Measurements from ENCODE around the gene AKIRIN1. TPM values are rescaled to one million over a fixed set of nuclear protein-coding genes. Genes with fewer than 3 reads are reported as not detected.
"Not testable (repeated sequence)": the region's sequence is repeated elsewhere in the genome, so short reads cannot be mapped to it uniquely, and the experiment has no call there.

Gene AKIRIN1
- polyA plus RNA-seq, 4 donors: 87.6 to 112 (median 101) TPM

DNA sequence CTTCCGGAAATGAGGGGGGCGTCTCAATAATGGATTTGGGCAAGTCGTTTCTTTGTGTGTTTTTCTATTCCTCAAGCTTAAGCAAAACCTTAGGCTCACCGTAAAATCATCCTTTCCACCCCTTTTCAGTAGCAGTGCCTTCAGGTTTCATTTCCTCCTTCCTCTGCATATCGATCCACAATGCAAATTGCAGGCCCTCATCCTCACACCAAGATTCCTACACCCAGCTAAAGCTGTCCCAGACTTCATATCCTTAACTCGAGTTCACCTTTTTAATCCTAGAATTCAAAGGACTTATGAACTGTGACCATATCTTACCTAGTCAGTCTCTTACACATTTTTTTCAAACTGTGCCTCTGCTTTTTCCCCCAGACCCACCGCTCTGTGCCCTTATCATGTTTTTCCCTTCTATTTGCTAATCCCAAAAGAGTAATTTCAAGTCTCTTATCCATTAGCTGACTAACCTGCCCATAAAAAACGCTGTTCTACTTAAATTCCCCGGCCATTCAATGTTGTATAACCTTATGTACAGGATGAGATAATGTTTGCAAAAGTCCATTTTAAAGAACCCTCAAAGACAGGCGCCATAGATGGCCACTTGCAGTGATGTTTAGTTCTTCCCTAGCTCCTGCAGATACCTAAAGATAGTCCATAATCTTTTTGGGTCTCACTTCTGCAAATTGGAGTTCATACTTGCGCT lies 1.5 kb downstream of the AKIRIN1 start:
- no peak for DNase-seq (ENCODE audit: low read depth in 4 of 4, low spot score in 2 of 4)

GRCh38 chr1:38994196-38994595 lies 3.1 kb downstream of the AKIRIN1 start:
- DNase-seq (ENCODE audit: low read depth in 4 of 4, low spot score in 2 of 4): no peak

DNA sequence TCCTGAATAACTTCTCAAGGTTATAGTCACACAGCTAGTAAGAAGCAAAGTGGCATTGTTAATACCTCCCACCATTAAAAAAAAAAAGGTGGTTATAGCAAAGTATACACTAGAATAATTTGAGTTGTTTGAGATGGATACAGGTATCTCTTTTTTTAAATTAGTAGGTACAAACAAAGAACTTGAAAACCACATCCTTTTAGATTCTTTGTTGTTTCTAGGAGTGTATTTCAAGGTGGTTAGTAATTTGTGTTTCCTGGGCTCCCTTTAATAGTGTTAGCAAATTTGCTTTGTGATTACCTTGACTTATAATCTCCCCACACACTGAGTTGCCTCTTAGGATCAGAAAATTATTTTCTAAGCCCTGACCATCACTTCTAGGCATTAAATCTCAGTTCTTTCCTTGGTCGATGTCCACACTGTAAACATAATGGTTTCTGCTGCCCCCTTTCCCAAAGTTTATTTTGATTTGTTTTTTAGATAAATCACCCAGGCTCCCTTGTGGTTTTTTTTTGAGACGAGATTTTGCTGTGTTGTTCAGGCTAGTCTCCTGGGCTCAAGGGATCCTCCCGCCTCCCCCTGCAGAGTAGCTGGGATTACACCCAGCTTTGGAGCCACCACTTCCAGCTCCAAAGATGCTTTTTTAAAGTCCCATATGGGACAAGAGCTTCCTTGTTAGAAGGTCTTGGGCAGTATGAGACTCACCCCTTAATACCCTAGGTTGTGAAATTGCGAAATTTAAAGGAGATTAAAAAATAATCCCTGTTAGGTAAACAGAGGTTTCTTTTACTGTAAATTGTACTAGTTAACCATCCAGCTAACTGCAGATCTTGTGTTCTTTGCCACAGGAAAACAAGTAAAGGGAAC lies 6.2 kb downstream of the AKIRIN1 start:
- DNase-seq (ENCODE audit: low read depth in 4 of 4, low spot score in 2 of 4): no peak

- DNase-seq (ENCODE audit: low read depth in 4 of 4, low spot score in 2 of 4): no peak
Observed at GRCh38 chr1:38997901-38998190, 6.8 kb downstream of the AKIRIN1 start.

GRCh38 chr1:39001516-39002421 lies 10.7 kb downstream of the AKIRIN1 start:
- no peak for DNase-seq (ENCODE audit: low read depth in 4 of 4, low spot score in 2 of 4)

DNA sequence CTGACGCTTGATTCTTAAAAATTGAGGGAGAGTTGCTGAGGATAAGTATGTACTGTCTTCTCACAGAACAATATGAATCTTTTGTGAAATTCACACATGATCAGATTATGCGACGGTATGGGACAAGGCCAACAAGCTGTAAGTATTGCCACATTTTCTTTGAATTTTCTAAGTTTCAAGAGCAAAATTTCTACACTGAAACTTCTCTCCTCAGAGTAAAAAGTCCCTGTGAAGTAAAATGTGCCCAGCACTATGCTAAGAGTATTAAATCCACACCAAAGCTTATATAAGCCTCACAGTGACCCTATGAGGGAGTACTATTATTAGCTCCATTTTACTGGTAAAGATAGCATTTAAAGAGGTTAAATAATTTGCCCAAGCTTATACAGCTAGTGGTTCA lies 12.2 kb downstream of the AKIRIN1 start:
- no peak for DNase-seq (ENCODE audit: low read depth in 4 of 4, low spot score in 2 of 4)

GRCh38 chr1:39003794-39004193 lies 12.7 kb downstream of the AKIRIN1 start:
- DNase-seq (ENCODE audit: low read depth in 4 of 4, low spot score in 2 of 4): no peak

DNA sequence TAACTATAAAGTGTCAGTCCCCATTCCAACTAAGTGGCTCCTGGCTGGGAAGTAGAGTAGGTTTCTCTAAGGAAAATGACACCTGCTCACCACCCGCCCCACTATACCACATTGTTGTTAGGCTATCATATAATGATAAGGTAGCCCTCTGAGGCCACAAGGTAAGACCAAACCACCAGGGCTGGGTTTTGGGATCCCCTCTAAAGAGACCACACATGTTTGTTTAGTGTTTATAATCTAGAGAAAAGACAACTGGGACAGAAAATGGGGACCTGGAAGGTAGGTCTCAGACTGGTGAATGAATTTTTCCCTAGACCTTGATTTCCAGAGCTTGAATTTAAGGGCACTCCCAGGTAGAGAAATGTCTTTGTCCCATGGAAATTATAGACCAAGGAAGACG lies 15.2 kb downstream of the AKIRIN1 start:
- no peak for DNase-seq (ENCODE audit: low read depth in 4 of 4, low spot score in 2 of 4)

DNA sequence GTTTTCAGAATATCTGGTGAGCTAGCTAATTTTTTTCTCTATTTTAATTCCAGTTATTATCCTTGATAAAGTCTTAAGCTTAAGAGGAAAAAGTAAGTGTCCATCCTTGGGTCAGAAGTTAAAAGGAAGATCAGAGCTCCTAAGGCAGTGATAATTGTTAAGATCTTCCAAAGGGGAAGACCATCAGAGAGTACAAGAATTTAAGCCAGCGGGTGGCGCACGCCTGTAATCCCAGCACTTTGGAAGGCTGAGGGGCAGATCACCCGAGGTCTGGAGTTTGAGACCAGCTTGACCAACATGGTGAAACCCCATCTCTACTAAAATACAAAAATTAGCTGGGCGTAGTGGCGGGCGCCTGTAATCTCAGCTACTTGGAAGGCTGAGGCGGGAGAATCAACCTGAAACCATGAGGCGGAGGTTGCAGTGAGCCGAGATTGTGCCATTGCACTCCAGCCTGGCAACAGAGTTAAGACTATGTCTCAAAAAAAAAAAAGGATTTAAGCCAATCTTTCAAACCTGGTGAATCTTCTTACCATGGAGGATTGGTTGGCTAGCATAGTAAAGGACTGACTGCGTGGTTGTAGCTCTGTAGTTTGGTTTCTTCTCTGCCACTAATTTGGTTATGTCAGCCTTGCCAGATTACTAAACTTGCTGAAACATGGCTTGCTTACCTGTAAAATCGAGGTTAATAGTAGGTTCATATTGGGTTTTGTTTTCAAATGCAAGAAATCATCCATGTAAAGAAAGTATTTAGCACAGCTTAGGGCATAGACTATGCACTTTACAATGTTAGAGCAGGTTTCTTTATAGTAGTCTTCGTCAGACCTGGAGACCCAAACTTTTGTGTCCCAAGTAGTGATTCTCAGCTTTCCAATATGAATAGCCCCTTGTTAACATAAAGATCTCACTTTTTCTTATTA lies 15.9 kb downstream of the AKIRIN1 start:
- no peak for DNase-seq (ENCODE audit: low read depth in 4 of 4, low spot score in 2 of 4)

DNA sequence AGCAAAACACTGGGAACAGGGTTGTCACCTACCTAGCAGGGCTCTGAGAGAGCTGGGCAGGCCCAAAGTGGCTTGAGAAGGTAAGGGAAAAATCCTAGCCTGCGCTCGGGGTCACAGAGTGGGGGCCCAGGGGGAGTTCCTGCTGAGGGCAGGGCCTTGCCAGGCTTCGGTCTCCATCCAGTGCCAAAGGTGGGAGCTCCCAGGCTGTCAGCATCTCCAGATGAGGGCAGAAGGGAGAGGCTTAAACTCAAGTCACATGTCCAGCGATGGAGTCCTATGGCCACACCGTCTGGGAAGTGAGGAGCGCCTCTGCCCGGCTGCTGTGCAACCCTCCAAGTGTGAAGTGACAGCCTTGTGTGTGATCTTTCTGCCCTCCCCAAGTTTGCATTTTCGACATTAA lies 23.9 kb downstream of the AKIRIN1 start:
- not testable (repeated sequence) for DNase-seq (ENCODE audit: low read depth in 4 of 4, low spot score in 2 of 4)

DNA sequence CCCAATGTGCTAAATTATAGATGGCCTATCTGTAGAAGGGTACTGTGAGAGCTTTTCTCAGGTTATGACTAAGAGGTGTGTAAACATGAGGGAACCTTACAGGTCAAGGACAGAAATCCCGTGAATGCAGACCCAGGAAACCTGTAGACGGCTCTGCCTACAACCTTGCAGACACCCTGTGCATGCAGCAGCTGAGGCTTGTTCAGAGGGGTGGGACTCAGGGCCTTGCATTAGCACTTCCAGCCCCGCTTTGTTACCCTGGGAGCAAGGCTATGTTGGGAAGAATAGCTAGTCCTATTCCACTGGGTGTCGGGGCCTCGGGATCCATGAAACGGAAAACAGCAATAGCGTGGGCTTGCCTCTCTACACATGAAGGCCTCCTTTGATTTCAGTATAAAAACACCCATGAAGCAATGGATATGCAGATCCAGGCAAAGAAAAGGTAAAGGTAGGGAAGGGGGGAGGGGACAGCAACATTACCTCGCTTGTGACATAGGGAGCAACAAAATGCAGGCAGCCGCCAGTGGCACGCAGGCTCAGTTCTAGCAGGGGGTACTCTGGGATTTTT lies 25.6 kb downstream of the AKIRIN1 start:
- DNase-seq (ENCODE audit: low read depth in 4 of 4, low spot score in 2 of 4): no peak

- DNase-seq (ENCODE audit: low read depth in 4 of 4, low spot score in 2 of 4): no peak
Observed at GRCh38 chr1:39017266-39017665, 26.2 kb downstream of the AKIRIN1 start.

GRCh38 chr1:39020494-39020893 lies 29.4 kb downstream of the AKIRIN1 start:
- not testable (repeated sequence) for DNase-seq (ENCODE audit: low read depth in 4 of 4, low spot score in 2 of 4)

- no peak for DNase-seq (ENCODE audit: low read depth in 4 of 4, low spot score in 2 of 4)
Observed at GRCh38 chr1:39021426-39021825, 30.4 kb downstream of the AKIRIN1 start.

DNA sequence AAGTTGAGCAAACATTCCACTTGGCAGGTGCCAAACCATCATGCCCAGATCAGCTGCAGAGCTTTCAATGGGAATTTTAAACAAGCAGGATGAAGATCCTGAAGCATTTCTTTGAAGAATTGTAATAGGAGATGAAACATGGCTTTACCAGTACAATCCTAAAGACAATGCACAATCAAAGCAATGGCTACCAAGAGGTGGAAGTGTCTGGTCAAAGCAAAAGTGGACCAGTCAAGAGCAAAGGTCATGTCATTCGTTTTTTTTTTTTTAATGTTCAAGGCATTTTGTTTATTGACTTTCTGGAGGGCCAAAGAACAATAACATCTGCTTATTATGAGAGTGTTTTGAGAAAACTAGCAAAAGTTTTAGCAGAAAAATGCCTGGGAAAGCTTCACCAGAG lies 32.1 kb downstream of the AKIRIN1 start:
- DNase-seq (ENCODE audit: low read depth in 4 of 4, low spot score in 2 of 4): no peak

DNA sequence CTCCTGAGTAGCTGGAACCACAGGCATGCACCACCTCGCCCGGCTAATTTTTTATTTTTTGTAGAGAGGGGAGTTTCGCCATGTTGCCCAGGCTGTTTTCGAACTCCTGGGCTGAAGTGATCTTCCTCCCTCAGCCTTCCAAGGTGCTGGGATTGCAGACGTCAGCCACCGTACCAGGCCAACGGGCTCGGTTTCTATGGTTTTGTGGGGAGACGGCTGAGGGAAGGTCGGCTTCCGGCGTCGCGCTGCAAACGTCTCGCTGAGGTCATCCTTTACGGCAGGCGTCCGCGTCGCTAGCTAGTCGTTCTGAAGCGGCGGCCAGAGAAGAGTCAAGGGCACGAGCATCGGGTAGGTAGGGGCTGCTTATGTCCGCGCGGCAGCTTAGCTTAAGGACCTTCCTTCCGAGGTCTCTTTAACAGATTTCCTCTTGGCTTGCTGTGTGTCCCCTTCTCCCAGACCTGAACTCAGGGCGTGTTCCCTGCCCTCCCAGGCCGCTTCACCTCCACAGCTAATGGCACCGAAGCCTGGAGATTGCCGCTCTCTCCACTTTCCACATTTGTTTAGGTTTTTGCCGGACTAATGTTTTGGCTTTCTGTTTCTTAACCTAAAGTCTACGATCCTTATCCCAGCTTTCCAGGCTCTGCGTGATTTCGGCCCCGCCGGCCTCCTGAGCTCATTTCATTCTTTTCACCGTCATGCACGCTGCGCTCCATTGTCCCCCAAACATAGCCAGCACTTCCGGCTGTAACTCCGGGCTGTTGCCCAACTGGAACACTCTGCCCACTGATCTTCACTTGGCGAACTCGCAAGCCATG lies 35.2 kb downstream of the AKIRIN1 start, which contains the start of gene NDUFS5:
TSS of gene NDUFS5 (plus strand) at position 300 of the 815 bp plus-strand sequence. CDS start 2,375 bp downstream, outside the sequence.
- peak; percentile 83 to 89 (median 88) for DNase-seq (ENCODE audit: low read depth in 4 of 4, low spot score in 2 of 4)

- DNase-seq (ENCODE audit: low read depth in 4 of 4, low spot score in 2 of 4): no peak
Observed at GRCh38 chr1:39026866-39027507, 35.9 kb downstream of the AKIRIN1 start.

GRCh38 chr1:39034114-39034654 lies 43.1 kb downstream of the AKIRIN1 start:
- DNase-seq (ENCODE audit: low read depth in 4 of 4, low spot score in 2 of 4): no peak
